Central memory CD8-positive, alpha-beta T cell (primary cell): ENCODE measurements around the gene TUBB2B.
"Not testable (repeated sequence)": the region's sequence is repeated elsewhere in the genome, so short reads cannot be mapped to it uniquely, and the experiment has no call there.

Experiments used
- ATAC-seq: fragments of 150-1000 bp; cut with Tn5 transposase; replicated peaks from 2 replicates; pipeline ENCODE4 v1.10.0; 2022; ENCODE audit warnings: mild to moderate bottlenecking, moderate FRiP score, moderate number of reproducible peaks; ENCODE audit not compliant: poor library complexity, severe bottlenecking; ENCODE audit errors: extremely low read depth
- DNase-seq, 2 donors: peaks; one replicate each; pipeline ENCODE4 v3.0.0; 2021; ENCODE audit warnings: low spot score in 2 of 2
- H3K27ac Mint-ChIP-seq: one replicate; pipeline ENCODE4 v1.8.0; 2022; ENCODE audit warnings: low read depth, mild to moderate bottlenecking, moderate library complexity, mixed read lengths
- H3K27me3 Mint-ChIP-seq: one replicate; pipeline ENCODE4 v1.8.0; 2022; ENCODE audit warnings: mixed read lengths
- H3K36me3 Mint-ChIP-seq: one replicate; pipeline ENCODE4 v1.8.0; 2022; ENCODE audit warnings: mild to moderate bottlenecking, moderate library complexity, mixed read lengths; ENCODE audit not compliant: insufficient read depth
- H3K4me1 Mint-ChIP-seq: one replicate; pipeline ENCODE4 v1.8.0; 2022; ENCODE audit warnings: mixed read lengths
- H3K4me3 Mint-ChIP-seq: one replicate; pipeline ENCODE4 v1.8.0; 2022; ENCODE audit warnings: mild to moderate bottlenecking, moderate library complexity, mixed read lengths
- H3K9me3 Mint-ChIP-seq: one replicate; pipeline ENCODE4 v1.8.0; 2022; ENCODE audit warnings: mixed read lengths

The TUBB2B gene

GRCh38 chr6:3210024-3210610 is 17.3 kb downstream of the TUBB2B start:
- no peak overlapping the region for H3K4me3 Mint-ChIP-seq
- no peaks in the 10 kb centered on the region for H3K9me3 Mint-ChIP-seq
- H3K27ac Mint-ChIP-seq: no peak overlapping the region
- peaks cover 47% of the 10 kb centered on the region for H3K27me3 Mint-ChIP-seq
- DNase-seq (no peak), ATAC-seq (no peak)
- no peaks in the 10 kb centered on the region for H3K36me3 Mint-ChIP-seq
- H3K4me1 Mint-ChIP-seq: peaks cover 17% of the 10 kb centered on the region

- H3K4me3 Mint-ChIP-seq: peak overlapping the region; percentile 17
- no peak for DNase-seq
- no peak overlapping the region for H3K27ac Mint-ChIP-seq
- ATAC-seq: no peak
- H3K36me3 Mint-ChIP-seq: no peaks in the 10 kb centered on the region
- H3K27me3 Mint-ChIP-seq: peaks cover 47% of the 10 kb centered on the region
- H3K4me1 Mint-ChIP-seq: peaks cover 17% of the 10 kb centered on the region
- no peaks in the 10 kb centered on the region for H3K9me3 Mint-ChIP-seq
Observed at GRCh38 chr6:3209114-3210023, 18.1 kb downstream of the TUBB2B start.

- Mint-ChIP-seq H3K27me3 (peaks cover 47% of the 10 kb centered on the region), H3K36me3 (no peaks in the 10 kb centered on the region), H3K4me3 (peak overlapping the region; percentile 17), H3K9me3 (no peaks in the 10 kb centered on the region), H3K4me1 (peaks cover 17% of the 10 kb centered on the region), H3K27ac (no peak overlapping the region)
- no peak for DNase-seq
- no peak for ATAC-seq
Observed at GRCh38 chr6:3208775-3209113, 18.7 kb downstream of the TUBB2B start.

- Mint-ChIP-seq H3K9me3 (no peaks in the 10 kb centered on the region), H3K27me3 (peaks cover 50% of the 10 kb centered on the region), H3K4me3 (peak overlapping the region; percentile 17), H3K27ac (no peak overlapping the region), H3K36me3 (no peaks in the 10 kb centered on the region), H3K4me1 (peaks cover 17% of the 10 kb centered on the region)
- DNase-seq (no peak), ATAC-seq (no peak)
Observed at GRCh38 chr6:3208098-3208774, 19.2 kb downstream of the TUBB2B start.

- Mint-ChIP-seq H3K4me1 (peaks cover 17% of the 10 kb centered on the region), H3K27me3 (peaks cover 44% of the 10 kb centered on the region), H3K9me3 (no peaks in the 10 kb centered on the region), H3K36me3 (no peaks in the 10 kb centered on the region), H3K27ac (no peak overlapping the region), H3K4me3 (no peak overlapping the region)
- ATAC-seq (no peak), DNase-seq (no peak)
Observed at GRCh38 chr6:3206339-3207015, 21.0 kb downstream of the TUBB2B start.

- Mint-ChIP-seq H3K4me1 (peaks cover 17% of the 10 kb centered on the region), H3K9me3 (no peaks in the 10 kb centered on the region), H3K36me3 (no peaks in the 10 kb centered on the region), H3K27me3 (peaks cover 43% of the 10 kb centered on the region), H3K4me3 (no peak overlapping the region), H3K27ac (no peak overlapping the region)
- no peak for DNase-seq
- no peak for ATAC-seq
Observed at GRCh38 chr6:3205913-3206312, 21.5 kb downstream of the TUBB2B start.

GRCh38 chr6:3204921-3205320 is 22.5 kb downstream of the TUBB2B start:
- H3K4me1 Mint-ChIP-seq: peaks cover 17% of the 10 kb centered on the region
- H3K9me3 Mint-ChIP-seq: no peaks in the 10 kb centered on the region
- no peak overlapping the region for H3K27ac Mint-ChIP-seq
- no peak for ATAC-seq
- H3K36me3 Mint-ChIP-seq: no peaks in the 10 kb centered on the region
- no peak overlapping the region for H3K4me3 Mint-ChIP-seq
- no peak for DNase-seq
- peaks cover 53% of the 10 kb centered on the region for H3K27me3 Mint-ChIP-seq

GRCh38 chr6:3202999-3203696 is 24.3 kb downstream of the TUBB2B start:
- DNase-seq (no peak), ATAC-seq (no peak)
- Mint-ChIP-seq H3K27ac (no peak overlapping the region), H3K4me3 (no peak overlapping the region), H3K4me1 (no peaks in the 10 kb centered on the region), H3K27me3 (peaks cover 55% of the 10 kb centered on the region), H3K9me3 (no peaks in the 10 kb centered on the region), H3K36me3 (no peaks in the 10 kb centered on the region)

- ATAC-seq: no peak
- Mint-ChIP-seq H3K4me3 (no peak overlapping the region), H3K27ac (no peak overlapping the region)
Observed at GRCh38 chr6:3201388-3201787, 26.1 kb downstream of the TUBB2B start.

GRCh38 chr6:3200682-3201081 is 26.8 kb downstream of the TUBB2B start:
- DNase-seq (no peak), ATAC-seq (no peak)
- Mint-ChIP-seq H3K27me3 (peaks cover 37% of the 10 kb centered on the region), H3K36me3 (no peaks in the 10 kb centered on the region), H3K4me3 (no peak overlapping the region), H3K27ac (no peak overlapping the region), H3K4me1 (no peaks in the 10 kb centered on the region), H3K9me3 (no peaks in the 10 kb centered on the region)

More at GRCh38 chr6:3201388-3201787, 26.1 kb downstream of the TUBB2B start:
- DNase-seq: no peak
- no peaks in the 10 kb centered on the region for H3K36me3 Mint-ChIP-seq
- no peaks in the 10 kb centered on the region for H3K9me3 Mint-ChIP-seq
- peaks cover 44% of the 10 kb centered on the region for H3K27me3 Mint-ChIP-seq
- no peaks in the 10 kb centered on the region for H3K4me1 Mint-ChIP-seq

- ATAC-seq: no peak
- Mint-ChIP-seq H3K9me3 (no peaks in the 10 kb centered on the region), H3K36me3 (no peaks in the 10 kb centered on the region), H3K27ac (no peak overlapping the region), H3K4me1 (no peaks in the 10 kb centered on the region), H3K4me3 (no peak overlapping the region), H3K27me3 (peaks cover 36% of the 10 kb centered on the region)
- DNase-seq: no peak
Observed at GRCh38 chr6:3199382-3199781, 28.1 kb downstream of the TUBB2B start.

- H3K4me1 Mint-ChIP-seq, H3K4me3 Mint-ChIP-seq, ATAC-seq, H3K9me3 Mint-ChIP-seq, H3K36me3 Mint-ChIP-seq, H3K27ac Mint-ChIP-seq, DNase-seq: not testable (repeated sequence)
- peaks cover 27% of the 10 kb centered on the region for H3K27me3 Mint-ChIP-seq
Observed at GRCh38 chr6:3197734-3198133, 29.7 kb downstream of the TUBB2B start.
